GM11168 (cell line): Measurements from ENCODE around the gene RNF13.
"Not testable (repeated sequence)": the region's sequence is repeated elsewhere in the genome, so short reads cannot be mapped to it uniquely, and the experiment has no call there.

ENCODE experiments used
- in situ Hi-C: fragments of 300-500 bp; cut with MboI; formaldehyde crosslinking; loops from one replicate; pipeline ENCODE4 v1.12.0; 2022; ENCODE audit warnings: low sequenced_read_pairs; ENCODE audit not compliant: unreplicated experiment

Gene RNF13

GRCh38 chr3:149941946-149942345, 128.9 kb downstream of the RNF13 start:
- in situ Hi-C loops = no loop called here

GRCh38 chr3:149942409-149942808, 129.4 kb downstream of the RNF13 start:
- in situ Hi-C loops = no loop called here

GRCh38 chr3:149943966-149944365, 131.0 kb downstream of the RNF13 start:
- in situ Hi-C loops = not testable (repeated sequence)

- in situ Hi-C loops = no loop called here
Measured at GRCh38 chr3:149947231-149947630, 134.2 kb downstream of the RNF13 start.

GRCh38 chr3:149949181-149949580, 136.2 kb downstream of the RNF13 start:
- in situ Hi-C loops = no loop called here

GRCh38 chr3:149954812-149955211, 141.8 kb downstream of the RNF13 start:
- in situ Hi-C loops = loop anchor here (25.0 kb wide), 1 partner anchor 557 kb away; no protein-coding TSS in a partner anchor

- in situ Hi-C loops = loop anchor here (25.0 kb wide), 1 partner anchor 557 kb away; no protein-coding TSS in a partner anchor
Measured at GRCh38 chr3:149955449-149955848, 142.4 kb downstream of the RNF13 start.

- in situ Hi-C loops = loop anchor here (25.0 kb wide), 1 partner anchor 555 kb away; no protein-coding TSS in a partner anchor
Measured at GRCh38 chr3:149957361-149958125, 144.5 kb downstream of the RNF13 start.

GRCh38 chr3:149958171-149958796, 145.3 kb downstream of the RNF13 start:
- in situ Hi-C loops = loop anchor here (25.0 kb wide), 1 partner anchor 554 kb away; no protein-coding TSS in a partner anchor

- in situ Hi-C loops = loop anchor here (25.0 kb wide), 1 partner anchor 553 kb away; no protein-coding TSS in a partner anchor
Measured at GRCh38 chr3:149959443-149959842, 146.4 kb downstream of the RNF13 start.

- in situ Hi-C loops = loop anchor here (25.0 kb wide), 1 partner anchor 549 kb away; no protein-coding TSS in a partner anchor
Measured at GRCh38 chr3:149963485-149963884, 150.5 kb downstream of the RNF13 start.

- in situ Hi-C loops = loop anchor here (25.0 kb wide), 1 partner anchor 548 kb away; no protein-coding TSS in a partner anchor
Measured at GRCh38 chr3:149964291-149964690, 151.3 kb downstream of the RNF13 start.

- in situ Hi-C loops = loop anchor here (25.0 kb wide), 1 partner anchor 547 kb away; no protein-coding TSS in a partner anchor
Measured at GRCh38 chr3:149965278-149965677, 152.3 kb downstream of the RNF13 start.

GRCh38 chr3:149967086-149967685, 154.2 kb downstream of the RNF13 start:
- in situ Hi-C loops = loop anchor here (25.0 kb wide), 1 partner anchor 545 kb away; no protein-coding TSS in a partner anchor

- in situ Hi-C loops = loop anchor here (25.0 kb wide), 1 partner anchor 544 kb away; no protein-coding TSS in a partner anchor
Measured at GRCh38 chr3:149968216-149968615, 155.2 kb downstream of the RNF13 start.

- in situ Hi-C loops = loop anchor here (25.0 kb wide), 1 partner anchor 543 kb away; no protein-coding TSS in a partner anchor
Measured at GRCh38 chr3:149969110-149969939, 156.3 kb downstream of the RNF13 start.

- in situ Hi-C loops = loop anchor here (25.0 kb wide), 1 partner anchor 542 kb away; no protein-coding TSS in a partner anchor
Measured at GRCh38 chr3:149969940-149970715, 157.1 kb downstream of the RNF13 start.

- in situ Hi-C loops = loop anchor here (25.0 kb wide), 1 partner anchor 541 kb away; no protein-coding TSS in a partner anchor
Measured at GRCh38 chr3:149970716-149971402, 157.8 kb downstream of the RNF13 start, which contains the start of gene PFN2. TSS of gene PFN2 (minus strand) at chr3:149970895. CDS start at chr3:149970856, 39 bp downstream.
